AG04449 (cell line): ENCODE results near the gene SMIM21.

Source experiments
- CTCF ChIA-PET: fragments of 350-600 bp; formaldehyde crosslinking; extraction: SDS; loops from one replicate; lab custom pipeline; 2021; ENCODE audit warnings: antibody characterized with exemption; lab: Yijun Ruan, JAX
- POLR2A ChIA-PET: fragments of 400-600, 350-600 bp; formaldehyde crosslinking; extraction: SDS; loops from one replicate; lab custom pipeline; 2020; ENCODE audit warnings: antibody characterized with exemption, inconsistent platforms; lab: Yijun Ruan, JAX
- DNase-seq: peaks from one replicate; pipeline ENCODE4 v3.0.0-alpha.2; 2010; ENCODE audit warnings: low read depth, low spot score
- H3K4me3 ChIP-seq: 2 replicates; pipeline ENCODE4 v1.5.1; 2011; ENCODE audit warnings: low read depth, mild to moderate bottlenecking, control low read depth, low read length
- TF ChIP-seq, protein P1 (sequence below): IDR thresholded peaks from one replicate; pipeline ENCODE4 v1.5.1; 2011; ENCODE audit warnings: mild to moderate bottlenecking, moderate library complexity, low read length, control low read depth, inconsistent platforms; ENCODE audit not compliant: insufficient read depth; ENCODE audit errors: missing control alignments

The SMIM21 gene

DNA sequence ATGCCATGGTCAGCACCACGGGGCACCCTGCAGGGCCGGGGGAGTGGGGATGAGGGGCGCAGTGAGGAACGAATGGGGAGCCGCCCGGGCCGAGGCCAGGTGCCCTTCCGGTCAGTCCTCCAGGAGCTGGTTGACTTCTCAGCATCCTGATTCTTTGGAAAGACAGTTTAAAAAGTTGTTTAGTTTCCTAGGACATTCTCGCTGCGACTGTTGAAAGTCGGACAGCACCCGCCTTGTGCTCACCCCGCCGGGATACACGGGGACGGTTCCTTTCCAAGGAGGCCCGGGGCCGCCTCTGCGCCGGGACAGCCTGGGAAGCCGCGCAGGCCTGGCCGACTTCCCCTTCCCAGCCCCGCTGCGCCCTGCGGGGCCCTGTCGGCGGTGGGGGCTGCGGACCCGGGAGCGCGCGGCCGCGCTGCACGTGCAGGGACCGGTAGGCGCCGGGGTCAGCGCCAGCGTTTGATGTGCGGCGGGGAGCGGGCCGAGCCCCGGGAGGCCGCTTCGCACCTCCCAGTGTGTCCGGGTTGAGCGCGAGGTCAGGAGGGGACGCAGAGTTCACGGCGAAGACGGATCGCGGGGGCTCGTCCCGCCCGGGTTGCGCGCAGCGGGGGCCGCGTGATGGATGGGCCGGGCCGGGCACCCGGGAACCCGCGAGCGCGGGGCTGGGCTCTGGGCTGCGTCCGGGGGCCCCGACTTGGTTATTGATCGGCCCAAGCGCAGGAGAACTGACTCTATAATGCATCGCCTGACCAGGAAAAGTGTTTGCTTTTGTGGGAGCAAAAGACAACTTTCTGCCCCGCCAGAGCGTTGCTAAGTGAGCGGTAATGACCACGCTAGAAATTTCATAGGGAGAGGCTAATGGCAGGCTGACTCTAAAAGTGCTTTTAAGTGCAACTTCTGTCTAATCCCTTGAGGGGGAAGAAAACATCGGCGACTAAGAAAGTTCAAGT lies 28.0 kb upstream of the SMIM21 start:
- ChIA-PET CTCF (interaction anchor here (0.7 kb wide), 1 partner anchor 23 kb away, joined by 3 read pairs; no protein-coding TSS in a partner anchor), POLR2A (no interaction called here)
- TF ChIP-seq, protein P1, sequence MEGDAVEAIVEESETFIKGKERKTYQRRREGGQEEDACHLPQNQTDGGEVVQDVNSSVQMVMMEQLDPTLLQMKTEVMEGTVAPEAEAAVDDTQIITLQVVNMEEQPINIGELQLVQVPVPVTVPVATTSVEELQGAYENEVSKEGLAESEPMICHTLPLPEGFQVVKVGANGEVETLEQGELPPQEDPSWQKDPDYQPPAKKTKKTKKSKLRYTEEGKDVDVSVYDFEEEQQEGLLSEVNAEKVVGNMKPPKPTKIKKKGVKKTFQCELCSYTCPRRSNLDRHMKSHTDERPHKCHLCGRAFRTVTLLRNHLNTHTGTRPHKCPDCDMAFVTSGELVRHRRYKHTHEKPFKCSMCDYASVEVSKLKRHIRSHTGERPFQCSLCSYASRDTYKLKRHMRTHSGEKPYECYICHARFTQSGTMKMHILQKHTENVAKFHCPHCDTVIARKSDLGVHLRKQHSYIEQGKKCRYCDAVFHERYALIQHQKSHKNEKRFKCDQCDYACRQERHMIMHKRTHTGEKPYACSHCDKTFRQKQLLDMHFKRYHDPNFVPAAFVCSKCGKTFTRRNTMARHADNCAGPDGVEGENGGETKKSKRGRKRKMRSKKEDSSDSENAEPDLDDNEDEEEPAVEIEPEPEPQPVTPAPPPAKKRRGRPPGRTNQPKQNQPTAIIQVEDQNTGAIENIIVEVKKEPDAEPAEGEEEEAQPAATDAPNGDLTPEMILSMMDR: no peak
- peak overlapping the region; percentile 48 for H3K4me3 ChIP-seq
- no peak for DNase-seq

DNA sequence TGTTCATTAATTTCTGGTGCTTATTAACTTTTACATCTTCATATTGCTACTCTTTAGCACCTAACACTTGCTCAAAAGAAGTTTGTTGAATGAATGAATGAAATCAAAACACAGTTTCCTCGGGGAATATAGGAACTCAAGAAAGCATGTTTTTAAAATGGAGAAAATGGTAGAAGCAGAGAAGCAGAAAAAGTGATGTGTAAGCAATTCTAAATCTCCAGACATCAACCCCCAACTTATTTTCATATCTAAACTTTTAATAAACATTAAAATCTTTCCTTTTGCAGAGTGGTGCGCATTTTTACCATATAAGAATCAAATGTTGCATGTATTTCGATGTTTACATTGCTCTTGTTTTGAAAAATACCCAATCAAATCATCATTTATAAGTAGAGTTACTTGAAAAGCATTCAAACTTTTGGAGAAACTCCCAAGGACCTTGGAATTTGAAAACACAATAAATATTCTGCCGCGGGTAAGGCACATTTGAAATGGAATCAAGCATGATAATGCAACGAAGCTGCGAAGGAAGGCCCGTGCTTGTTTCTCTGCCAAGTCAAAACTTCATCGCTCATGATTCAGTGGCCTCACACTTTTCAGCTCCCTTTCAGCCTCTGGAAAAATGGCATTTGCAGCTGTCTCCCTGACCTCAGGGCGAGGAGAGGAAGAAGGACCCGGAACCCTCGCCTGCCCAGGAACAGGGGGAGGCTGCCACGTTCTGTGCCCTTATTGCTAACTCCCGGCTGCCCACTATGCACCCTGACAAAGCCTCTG lies 26.7 kb upstream of the SMIM21 start:
- TF ChIP-seq, protein P1: no peak
- CTCF ChIA-PET: interaction anchor here (0.7 kb wide), 1 partner anchor 24 kb away, joined by 3 read pairs; no protein-coding TSS in a partner anchor
- no peak overlapping the region for H3K4me3 ChIP-seq
- DNase-seq: no peak
- POLR2A ChIA-PET: no interaction called here

DNA sequence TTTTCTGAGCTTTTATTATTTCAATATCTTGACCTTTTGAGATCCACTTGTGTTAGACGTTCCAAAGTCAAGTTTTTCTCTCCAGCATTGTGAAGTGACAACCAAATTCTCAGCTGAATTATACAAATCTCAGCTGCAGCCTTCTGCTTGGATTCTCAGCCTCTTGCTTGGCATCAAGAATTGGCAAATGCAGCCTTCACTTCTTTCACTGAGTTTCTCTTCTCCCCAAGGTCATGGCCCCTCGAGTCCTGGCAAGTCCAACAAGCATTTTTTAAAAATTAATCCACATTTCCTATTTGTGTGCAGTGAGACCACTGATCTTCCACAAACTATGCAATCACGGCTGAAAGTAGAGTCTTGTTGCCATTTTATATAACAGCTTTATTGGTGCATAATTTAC lies 23.4 kb upstream of the SMIM21 start:
- no peak for DNase-seq
- ChIA-PET CTCF (no interaction called here), POLR2A (no interaction called here)
- TF ChIP-seq, protein P1: no peak
- H3K4me3 ChIP-seq: no peak overlapping the region

DNA sequence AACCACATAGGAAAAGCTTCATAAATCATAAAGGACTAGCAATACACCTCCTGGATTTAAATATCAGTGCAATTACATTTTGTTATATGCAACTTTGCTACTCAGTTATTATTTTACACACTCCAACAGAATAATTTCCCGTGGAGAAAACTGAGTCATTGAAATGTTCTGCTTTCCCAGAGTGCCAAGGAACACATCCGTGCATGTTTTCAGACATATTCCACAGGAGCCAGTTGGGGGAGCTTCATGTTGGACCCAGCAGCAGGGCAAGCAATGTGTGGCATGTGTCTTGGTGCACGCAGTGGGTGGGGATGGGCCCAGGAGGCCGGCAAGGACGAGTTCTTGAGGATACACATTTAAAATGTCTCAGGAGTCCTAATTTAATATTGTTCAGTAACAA lies 14.4 kb upstream of the SMIM21 start:
- DNase-seq: no peak
- CTCF ChIA-PET: interaction anchor here (0.9 to 1.5 kb wide), 3 partner anchors 11 to 48 kb away, joined by 3 to 8 read pairs (median 3); no protein-coding TSS in a partner anchor
- TF ChIP-seq, protein P1: peak; percentile 9
- no peak overlapping the region for H3K4me3 ChIP-seq
- POLR2A ChIA-PET: interaction anchor here (0.8 kb wide), 1 partner anchor 33 kb away, joined by 5 read pairs; no protein-coding TSS in a partner anchor

DNA sequence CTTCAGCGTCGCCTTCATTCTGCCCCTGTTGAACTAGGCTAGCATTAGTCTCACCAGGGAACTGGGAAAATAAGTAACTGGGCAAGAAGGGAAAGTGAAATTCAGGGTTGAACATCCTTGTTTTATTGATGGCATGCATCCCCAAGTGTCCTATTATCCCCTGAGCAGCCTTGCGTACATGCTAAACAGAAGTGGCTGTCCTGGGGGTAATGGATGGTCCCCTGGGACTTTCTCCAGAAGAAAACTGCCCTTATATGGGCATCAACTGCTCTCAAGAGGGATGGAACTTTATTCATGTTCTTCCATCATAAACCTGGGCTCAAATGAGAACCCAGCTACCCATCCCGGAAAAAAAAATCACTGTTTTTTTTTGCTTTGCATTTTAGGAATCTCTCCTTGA lies 11.8 kb upstream of the SMIM21 start:
- CTCF ChIA-PET: no interaction called here
- DNase-seq: no peak
- TF ChIP-seq, protein P1: no peak
- POLR2A ChIA-PET: no interaction called here
- H3K4me3 ChIP-seq: no peak overlapping the region
